GM18951 (cell line): ENCODE data around the gene PHKG2.
"Not testable (repeated sequence)": the region's sequence is repeated elsewhere in the genome, so short reads cannot be mapped to it uniquely, and the experiment has no call there.

ENCODE experiments used
- POLR2A ChIP-seq: IDR thresholded peaks from 4 replicates; pipeline ENCODE4 v1.6.1; 2011; ENCODE audit warnings: mild to moderate bottlenecking; ENCODE audit not compliant: insufficient read length, insufficient read depth; ENCODE audit errors: extremely low read depth
- in situ Hi-C: fragments of 300-500 bp; cut with MboI; formaldehyde crosslinking; loops from one replicate; pipeline ENCODE4 v1.12.0; 2022; ENCODE audit warnings: low sequenced_read_pairs, mixed read lengths, inconsistent platforms; ENCODE audit not compliant: unreplicated experiment

Gene PHKG2

DNA sequence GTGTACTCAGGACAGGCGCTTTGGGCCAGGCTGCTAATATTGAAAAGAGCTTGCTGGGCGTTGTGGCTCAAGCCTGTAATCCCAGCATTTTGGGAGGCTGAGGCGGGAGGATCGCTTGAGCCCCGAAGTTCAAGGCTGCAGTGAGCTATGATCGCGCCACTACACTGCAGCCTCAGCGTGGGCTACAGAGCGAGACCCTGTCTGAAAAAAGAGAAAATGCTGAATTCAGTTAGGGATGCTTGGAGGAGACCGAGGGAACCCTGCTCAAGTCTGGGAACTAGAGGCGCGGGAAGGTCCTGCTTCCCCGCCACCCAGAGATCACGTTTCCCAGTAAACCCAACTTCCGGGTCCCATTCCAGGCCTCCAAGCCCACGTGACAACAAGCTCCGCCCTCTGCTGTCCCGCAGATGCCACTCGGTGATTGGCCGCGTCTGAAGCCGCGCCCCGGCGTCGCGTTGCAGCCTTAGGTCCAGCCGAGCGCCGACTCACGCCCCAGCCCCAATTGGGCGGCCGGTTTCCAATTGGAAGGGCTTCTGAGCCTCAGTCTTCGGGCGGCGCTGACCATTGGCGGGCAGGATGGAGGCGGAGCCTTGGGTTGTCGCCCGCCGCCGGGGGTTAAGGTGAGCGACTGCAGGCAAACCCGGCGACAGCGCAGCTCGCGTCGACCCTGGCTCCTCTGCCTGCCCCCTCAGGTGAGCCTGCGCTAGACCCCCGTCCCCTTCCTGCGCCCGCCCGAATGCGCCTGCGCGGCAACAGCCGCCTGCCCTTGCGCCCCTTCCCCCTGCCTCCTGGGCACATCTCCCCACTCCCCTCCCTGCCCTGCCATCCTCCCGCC lies at the start of gene PHKG2:
Gene PHKG2, plus strand, starts transcription at position 627 of the 835 bp plus-strand sequence. CDS start 396 bp downstream, outside the sequence.
- in situ Hi-C loops, result no loop called here
- peak; percentile 87 for TF ChIP-seq POLR2A

GRCh38 chr16:30698816-30699614 lies 49.2 kb upstream of the PHKG2 start, which contains the start of gene SRCAP:
Gene SRCAP (plus strand): TSS chr16:30699171. CDS start chr16:30700825, 1,654 bp downstream.
- TF ChIP-seq POLR2A, result peak; percentile 75
- in situ Hi-C loops, result no loop called here

- in situ Hi-C loops, result no loop called here
- no peak for TF ChIP-seq POLR2A
These were observed 48.6 kb upstream of the PHKG2 start for GRCh38 chr16:30699615-30700099.

- in situ Hi-C loops, result no loop called here
- TF ChIP-seq POLR2A, result no peak
These were observed 47.7 kb upstream of the PHKG2 start for GRCh38 chr16:30700491-30700890.

GRCh38 chr16:30700971-30701370 lies 47.3 kb upstream of the PHKG2 start:
- no peak for TF ChIP-seq POLR2A
- in situ Hi-C loops, result no loop called here

GRCh38 chr16:30703071-30703470 lies 45.2 kb upstream of the PHKG2 start:
- in situ Hi-C loops, result not testable (repeated sequence)

GRCh38 chr16:30703971-30704370 lies 44.3 kb upstream of the PHKG2 start:
- no peak for TF ChIP-seq POLR2A
- in situ Hi-C loops, result no loop called here

GRCh38 chr16:30706046-30706445 lies 42.2 kb upstream of the PHKG2 start:
- TF ChIP-seq POLR2A, result no peak
- in situ Hi-C loops, result no loop called here

GRCh38 chr16:30710971-30711370 lies 37.3 kb upstream of the PHKG2 start:
- in situ Hi-C loops, result no loop called here
- TF ChIP-seq POLR2A, result no peak

- in situ Hi-C loops, result no loop called here
These were observed 36.5 kb upstream of the PHKG2 start for GRCh38 chr16:30711712-30712111.

GRCh38 chr16:30715750-30716445 lies 32.3 kb upstream of the PHKG2 start:
- no peak for TF ChIP-seq POLR2A

More at GRCh38 chr16:30711712-30712111, 36.5 kb upstream of the PHKG2 start:
- TF ChIP-seq POLR2A, result no peak

DNA sequence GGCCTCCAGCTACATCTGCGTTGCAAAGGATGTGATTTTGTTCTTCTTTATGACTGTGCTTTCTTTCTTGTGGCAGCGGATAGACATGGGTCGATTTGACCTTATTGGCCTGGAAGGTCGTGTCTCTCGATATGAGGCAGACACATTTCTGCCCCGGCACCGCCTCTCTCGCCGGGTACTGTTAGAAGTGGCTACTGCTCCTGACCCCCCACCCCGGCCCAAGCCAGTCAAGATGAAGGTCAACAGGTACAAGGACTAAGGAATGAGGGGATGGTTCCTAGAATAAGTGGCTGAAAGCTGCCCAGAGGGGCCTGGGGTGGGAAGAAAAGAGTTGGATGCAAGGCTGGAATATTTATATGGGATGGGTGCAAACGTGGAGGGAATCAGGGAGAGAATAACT lies 28.1 kb upstream of the PHKG2 start:
- in situ Hi-C loops, result no loop called here
- no peak for TF ChIP-seq POLR2A

More at GRCh38 chr16:30715750-30716445, 32.3 kb upstream of the PHKG2 start:
- in situ Hi-C loops, result no loop called here

DNA sequence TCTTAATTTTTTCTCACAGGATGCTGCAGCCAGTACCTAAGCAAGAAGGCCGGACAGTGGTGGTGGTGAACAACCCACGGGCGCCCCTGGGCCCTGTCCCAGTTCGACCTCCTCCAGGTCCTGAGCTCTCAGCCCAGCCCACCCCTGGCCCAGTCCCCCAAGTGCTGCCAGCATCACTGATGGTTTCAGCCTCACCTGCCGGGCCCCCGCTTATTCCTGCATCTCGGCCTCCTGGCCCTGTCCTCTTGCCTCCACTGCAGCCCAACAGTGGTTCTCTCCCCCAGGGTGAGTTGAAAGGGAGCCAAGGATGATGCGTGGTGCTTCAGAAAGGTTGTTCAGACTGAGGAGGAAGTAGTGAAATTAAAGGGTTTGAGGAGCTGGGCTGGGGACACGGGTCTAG lies 27.5 kb upstream of the PHKG2 start:
- in situ Hi-C loops, result no loop called here
- no peak for TF ChIP-seq POLR2A
